RWPE1 (cell line): ENCODE data around the gene PHLDA3.
A peak's percentile ranks its signal among the peaks of the same experiment; 100 is the strongest.

Source experiments
- CTCF ChIA-PET: fragments of 350-600 bp; sonication (Branson Sonifier 250); formaldehyde crosslinking; extraction: SDS; loops from one replicate; lab custom pipeline; 2021; lab: Yijun Ruan, JAX
- POLR2A ChIA-PET: fragments of 400-600 bp; formaldehyde crosslinking; extraction: SDS; loops from one replicate; lab custom pipeline; 2020; ENCODE audit warnings: antibody characterized with exemption; ENCODE audit not compliant: low non-redundant PET; lab: Yijun Ruan, JAX
- DNase-seq: peaks from one replicate; pipeline ENCODE4 v3.0.0; 2012; ENCODE audit warnings: low spot score
- H3K27ac ChIP-seq: fragments of 450-650 bp; 2 replicates; pipeline ENCODE4 v1.5.1; 2017
- CTCF ChIP-seq: fragments of 450-650 bp; conservative IDR thresholded peaks from 2 replicates; pipeline ENCODE4 v1.5.1; 2017; ENCODE audit warnings: low read depth, mild to moderate bottlenecking

The PHLDA3 gene

GRCh38 chr1:201448990-201449389, 20.0 kb downstream of the PHLDA3 start:
- CTCF ChIA-PET, result interaction anchor here (0.8 to 7.3 kb wide), 8 partner anchors 13 to 82 kb away, joined by 3 to 77 read pairs (median 13); partner anchors contain the start of gene PHLDA3
- no peak for DNase-seq
- TF ChIP-seq CTCF, result no peak
- POLR2A ChIA-PET, result interaction anchor here (1.3 kb wide), 1 partner anchor 11 kb away, joined by 6 read pairs; no protein-coding TSS in a partner anchor
- peak overlapping the region; percentile 58 for H3K27ac ChIP-seq

DNA sequence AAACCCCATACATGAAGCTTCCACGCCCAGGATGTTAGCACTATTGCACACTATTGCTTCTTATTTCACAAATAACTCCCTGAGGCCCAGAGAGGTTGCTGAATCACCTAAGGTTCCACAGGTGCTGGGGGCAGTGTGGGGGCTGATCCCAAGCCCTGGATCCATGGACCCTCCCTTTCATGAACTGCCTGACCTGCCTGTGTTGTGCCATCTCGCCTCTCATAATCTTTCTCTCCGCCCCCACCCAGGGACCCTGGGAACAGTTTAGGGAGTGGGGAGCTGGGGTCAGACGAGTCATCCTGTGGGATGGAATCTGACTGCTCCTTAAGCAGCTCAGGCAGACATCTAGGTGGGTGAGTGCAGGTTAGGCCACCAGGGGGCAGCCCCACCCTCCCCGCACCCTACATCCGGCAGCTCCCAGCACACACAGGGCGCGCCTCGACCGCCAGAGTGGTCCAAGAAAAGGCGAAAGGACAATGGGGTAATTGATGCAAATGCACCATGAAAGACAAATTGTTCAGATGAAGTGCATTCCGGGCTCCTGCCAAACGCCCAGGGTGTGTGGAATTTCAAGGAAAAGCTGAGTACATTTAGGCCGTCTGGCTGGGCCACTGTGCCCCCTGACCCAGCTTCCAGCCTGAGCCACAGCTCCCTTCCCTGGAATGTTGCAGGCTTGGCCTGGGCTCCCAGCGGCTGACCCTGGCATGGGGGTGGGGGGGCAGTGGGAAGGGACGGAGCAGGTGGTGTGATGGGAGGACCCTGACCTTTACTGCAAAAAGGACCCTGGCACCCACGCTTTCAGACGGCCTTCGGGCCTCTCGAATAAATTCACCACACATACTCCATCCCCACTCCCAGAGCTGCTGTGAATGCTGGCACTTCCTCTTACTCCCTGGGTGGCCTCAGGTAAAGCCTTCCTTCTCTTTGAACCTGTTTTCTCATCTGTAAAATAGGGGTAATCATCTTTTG, 20.8 kb downstream of the PHLDA3 start:
- ChIA-PET POLR2A (interaction anchor here (0.6 to 1.7 kb wide), 6 partner anchors 12 to 68 kb away, joined by 5 to 10 read pairs (median 8); partner anchors contain the start of gene PHLDA3), CTCF (interaction anchor here (0.5 to 7.3 kb wide), 35 partner anchors 9 to 680 kb away, joined by 3 to 77 read pairs (median 4); partner anchors contain the start of genes CSRP1 and PHLDA3)
- DNase-seq, result peak; percentile 91
- H3K27ac ChIP-seq, result peak overlapping the region; percentile 58
- TF ChIP-seq CTCF, result peak; percentile 90

DNA sequence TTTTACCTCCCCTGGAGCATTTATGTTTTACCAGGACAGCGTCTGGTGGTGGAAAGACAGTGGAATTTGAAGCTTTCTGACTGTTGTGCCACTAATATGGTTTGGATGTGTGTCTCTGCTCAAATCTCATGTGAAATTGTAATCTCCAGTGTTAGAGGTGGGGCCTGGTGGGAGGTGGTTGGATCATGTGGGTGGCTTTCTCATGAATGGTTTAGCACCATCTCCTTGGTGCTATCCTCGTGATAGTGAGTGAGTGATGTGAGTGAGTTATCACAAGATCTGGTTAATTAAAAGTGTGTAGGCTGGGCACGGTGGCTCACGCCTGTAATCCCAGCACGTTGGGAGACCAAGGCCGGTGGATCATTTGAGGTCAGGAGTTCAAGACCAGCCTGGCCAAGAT, 23.7 kb downstream of the PHLDA3 start:
- ChIA-PET CTCF (interaction anchor here (2.1 to 7.3 kb wide), 3 partner anchors 11 to 68 kb away, joined by 11 to 77 read pairs (median 57); no protein-coding TSS in a partner anchor), POLR2A (no interaction called here)
- no peak overlapping the region for H3K27ac ChIP-seq
- DNase-seq, result no peak
- TF ChIP-seq CTCF, result no peak

DNA sequence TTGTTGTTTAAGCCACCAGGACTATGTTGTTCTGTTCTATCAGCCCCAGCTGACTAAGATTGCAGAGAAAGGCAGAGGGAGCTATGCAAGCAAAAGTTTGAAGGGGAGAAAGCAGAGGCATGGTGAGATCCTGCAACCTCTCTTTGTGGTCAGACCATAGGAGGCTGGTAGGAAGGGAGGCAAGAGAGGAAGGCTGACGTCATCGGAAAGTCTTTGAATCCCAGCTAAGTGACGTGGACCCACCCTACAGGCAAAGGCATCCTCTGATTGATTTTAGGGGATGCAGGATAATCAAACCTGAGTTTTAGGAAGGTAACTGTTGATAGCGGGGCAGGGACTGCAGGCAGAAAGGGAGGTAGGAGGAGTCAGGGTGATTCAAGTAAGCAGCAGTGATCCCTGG, 24.2 kb downstream of the PHLDA3 start:
- POLR2A ChIA-PET, result no interaction called here
- CTCF ChIA-PET, result interaction anchor here (2.1 to 7.3 kb wide), 3 partner anchors 10 to 68 kb away, joined by 11 to 77 read pairs (median 57); no protein-coding TSS in a partner anchor
- no peak for DNase-seq
- no peak overlapping the region for H3K27ac ChIP-seq
- no peak for TF ChIP-seq CTCF

GRCh38 chr1:201443747-201444146, 25.2 kb downstream of the PHLDA3 start:
- ChIA-PET CTCF (interaction anchor here (0.6 kb wide), 1 partner anchor 239 kb away, joined by 3 read pairs; no protein-coding TSS in a partner anchor), POLR2A (no interaction called here)
- no peak for DNase-seq
- H3K27ac ChIP-seq, result 0 out of 2 replicates have a peak overlapping the region, but pooled peaks have one; percentile 20
- no peak for TF ChIP-seq CTCF

DNA sequence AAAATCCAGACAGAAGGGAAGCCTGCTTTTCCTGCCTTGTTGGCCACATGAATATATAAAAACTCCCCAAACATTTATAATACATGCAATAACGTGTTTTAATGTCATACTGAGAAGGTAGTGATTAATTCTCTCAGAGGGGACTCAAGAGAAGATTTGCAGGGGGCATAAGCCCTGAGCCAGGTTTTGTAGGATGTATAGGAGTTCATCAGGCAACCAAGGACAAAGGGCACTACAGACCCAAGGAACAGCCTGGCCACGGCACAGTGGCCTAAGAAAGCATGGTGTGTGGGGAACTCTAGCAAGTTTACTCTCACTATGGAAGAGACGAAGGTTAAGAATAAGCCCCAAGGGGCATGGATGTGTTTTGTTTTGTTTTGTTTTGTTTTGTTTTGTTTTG, 32.0 kb downstream of the PHLDA3 start:
- H3K27ac ChIP-seq, result no peak overlapping the region
- ChIA-PET POLR2A (no interaction called here), CTCF (interaction anchor here (0.6 to 2.0 kb wide), 9 partner anchors 19 to 1087 kb away, joined by 4 to 29 read pairs (median 7); partner anchors contain the start of genes PHLDA3 and TMEM9)
- TF ChIP-seq CTCF, result no peak
- no peak for DNase-seq
